K562 (cell line): ENCODE results near the gene NKG7. TPM values are rescaled to one million over a fixed set of nuclear protein-coding genes. Genes with fewer than 3 reads are reported as not detected.

Experiments
- EWSR1 ChIP-seq: fragments of 450-650 bp; IDR thresholded peaks from 2 replicates; pipeline ENCODE4 v1.6.1; 2018; ENCODE audit warnings: borderline replicate concordance, mild to moderate bottlenecking, low read depth, moderate library complexity; ENCODE audit not compliant: partially characterized antibody
- FOXM1 ChIP-seq, 2 experiments: fragments of 450-650 bp in 1 of 2; sonication (generic) in 1 of 2; formaldehyde crosslinking in 1 of 2; IDR thresholded peaks; 2 replicates each; pipeline versions ENCODE4 v1.6.1 to v1.9.0; 2017 to 2022; ENCODE audit warnings: low read depth in 2 of 2, mild to moderate bottlenecking in 2 of 2, missing genetic modification reagents in 1 of 2, moderate library complexity in 1 of 2
- GATAD2A ChIP-seq: fragments of 450-650 bp; IDR thresholded peaks from 2 replicates; pipeline ENCODE4 v1.6.1; 2017
- HBP1 ChIP-seq: fragments of 450-650 bp; formaldehyde crosslinking; IDR thresholded peaks from 2 replicates; pipeline ENCODE4 v1.4.0; 2022; ENCODE audit warnings: missing genetic modification characterization
- MAZ ChIP-seq, 2 experiments: fragments of 450-650 bp in 1 of 2; sonication (generic) in 1 of 2; formaldehyde crosslinking; IDR thresholded peaks in 1 of 2; conservative IDR thresholded peaks in 1 of 2; 2 replicates each; pipeline versions ENCODE4 v1.4.0 to v1.5.0; 2020; ENCODE audit warnings: mild to moderate bottlenecking in 1 of 2, missing genetic modification reagents in 1 of 2
- MIER1 ChIP-seq: fragments of 450-650 bp; IDR thresholded peaks from 2 replicates; pipeline ENCODE4 v1.6.1; 2016; ENCODE audit warnings: antibody characterized with exemption, mild to moderate bottlenecking, low read depth
- MTA2 ChIP-seq: fragments of 450-650 bp; IDR thresholded peaks from 2 replicates; pipeline ENCODE4 v1.6.1; 2016; ENCODE audit warnings: low read depth
- SMARCA5 ChIP-seq: fragments of 450-650 bp; IDR thresholded peaks from 2 replicates; pipeline ENCODE4 v1.6.1; 2016
- TBP ChIP-seq: optimal IDR thresholded peaks from 2 replicates; pipeline ENCODE3; 2011; ENCODE audit warnings: low read depth, low read length, improper control_type of control experiment
- YY1 ChIP-seq, 3 experiments: IDR thresholded peaks; 2 replicates each; pipeline ENCODE4 v1.6.1; 2011; ENCODE audit warnings: low read length in 2 of 3, mild to moderate bottlenecking in 2 of 3, moderate library complexity in 2 of 3, borderline replicate concordance in 1 of 3, control low read depth in 1 of 3, low read depth in 1 of 3; ENCODE audit not compliant: insufficient read depth in 3 of 3, insufficient replicate concordance in 2 of 3, control insufficient read depth in 1 of 3, insufficient read length in 1 of 3; ENCODE audit errors: extremely low read depth in 1 of 3
- ZFX ChIP-seq: sonication (generic); formaldehyde crosslinking; IDR thresholded peaks from 2 replicates; pipeline ENCODE4 v1.8.0; 2022; ENCODE audit warnings: mild to moderate bottlenecking, missing genetic modification reagents, moderate library complexity
- ZNF12 ChIP-seq: sonication (generic); formaldehyde crosslinking; IDR thresholded peaks from 2 replicates; pipeline ENCODE4 v1.4.0; 2020; ENCODE audit warnings: mild to moderate bottlenecking, missing genetic modification reagents
- ZNF592 ChIP-seq: fragments of 450-650 bp; IDR thresholded peaks from 2 replicates; pipeline ENCODE4 v1.6.1; 2017; ENCODE audit warnings: antibody characterized with exemption, mild to moderate bottlenecking
- ZNF644 ChIP-seq: fragments of 200-800 bp; sonication (Bioruptor generic); IDR thresholded peaks from 2 replicates; pipeline ENCODE4 v1.6.1; 2016; ENCODE audit warnings: low read depth, missing genetic modification characterization, missing compliant biosample characterization
- polyA plus RNA-seq, 8 experiments: library from polyadenylated mRNA; depleted of rRNA in 4 of 8; stranded (reverse) in 5 of 8; unstranded in 3 of 8; fragments of >200 nt; fragmentation: Nextera tagmentation in 2 of 8; fragmentation: Illumina TruSeq in 1 of 8; extraction: Ambion mirVana in 2 of 8; extraction: Trizol in 1 of 8; gene quantifications; 2 replicates each; pipeline versions ENCODE4 v1.2.1 to v1.2.3, GENCODE V29; 2011 to 2014; ENCODE audit warnings: inconsistent platforms in 1 of 8, missing spikeins in 1 of 8
- total RNA-seq, 7 experiments: library from RNA; depleted of rRNA in 6 of 7; stranded (reverse); fragments of >200 nt in 6 of 7; fragmentation: Illumina TruSeq in 2 of 7; extraction: Trizol in 2 of 7; gene quantifications; 2 replicates each; pipeline versions ENCODE4 v1.2.1 to v1.2.3, GENCODE V29; 2011 to 2021; ENCODE audit warnings: low replicate concordance in 1 of 7
- TF ChIP-seq, protein P1 (sequence below): fragments of 250-450 bp; sonication (Bioruptor Pico); IDR thresholded peaks from 2 replicates; pipeline ENCODE4 v1.5.1; 2021; ENCODE audit warnings: mild to moderate bottlenecking

Gene NKG7
- total and polyA plus RNA-seq, 9 of the 15 experiments (the other 6 are each of a cell fraction or from before 2014, with no cell fraction given): 0.30 to 0.70 (median 0.51) TPM; not detected in 2

GRCh38 chr19:51365965-51366388, 6.5 kb downstream of the NKG7 start, which contains the start of gene ETFB (continued):
- TF ChIP-seq ZNF12 (no peak), FOXM1 (IDR thresholded peaks at IDR 0.05; ENCODE audit: low read depth) (no peak), FOXM1 (CRISPR knock-in tag; IDR thresholded peaks at IDR 0.05; ENCODE audit: low read depth) (no peak), SMARCA5 (no peak), MAZ (CRISPR knock-in tag; conservative IDR thresholded peaks at IDR 0.05 in 1 of 2, IDR thresholded peaks at IDR 0.05 in 1 of 2) (peak in 1 of 2 experiments; percentile 15; a peak in 1 of 4 replicates), ZNF592 (peak; percentile 80), ZFX (CRISPR knock-in tag) (peak; percentile 54), YY1 (IDR thresholded peaks at IDR 0.05; ENCODE audit: borderline replicate concordance in 1 of 3, control insufficient read depth in 1 of 3, extremely low read depth in 1 of 3, insufficient read depth in 3 of 3, insufficient read length in 1 of 3, insufficient replicate concordance in 2 of 3, low read depth in 1 of 3, low read length in 2 of 3) (peak; percentile 59 to 93 (median 88)), EWSR1 (no peak), TBP (no peak), MTA2 (no peak), MIER1 (no peak), ZNF644 (tag) (no peak), GATAD2A (no peak), HBP1 (no peak)
- TF ChIP-seq, protein P1, sequence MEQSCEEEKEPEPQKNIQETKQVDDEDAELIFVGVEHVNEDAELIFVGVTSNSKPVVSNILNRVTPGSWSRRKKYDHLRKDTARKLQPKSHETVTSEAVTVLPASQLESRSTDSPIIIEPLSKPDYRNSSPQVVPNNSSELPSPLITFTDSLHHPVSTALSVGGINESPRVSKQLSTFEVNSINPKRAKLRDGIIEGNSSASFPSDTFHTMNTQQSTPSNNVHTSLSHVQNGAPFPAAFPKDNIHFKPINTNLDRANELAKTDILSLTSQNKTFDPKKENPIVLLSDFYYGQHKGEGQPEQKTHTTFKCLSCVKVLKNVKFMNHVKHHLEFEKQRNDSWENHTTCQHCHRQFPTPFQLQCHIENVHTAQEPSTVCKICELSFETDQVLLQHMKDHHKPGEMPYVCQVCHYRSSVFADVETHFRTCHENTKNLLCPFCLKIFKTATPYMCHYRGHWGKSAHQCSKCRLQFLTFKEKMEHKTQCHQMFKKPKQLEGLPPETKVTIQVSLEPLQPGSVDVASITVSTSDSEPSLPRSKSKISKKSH (CRISPR knock-in tag): no peak
